HG03558 (cell line): ENCODE results near the gene TMEM151B.

Experiments
- ATAC-seq: cut with Tn5 transposase; IDR thresholded peaks from one replicate; pipeline ENCODE4 v1.9.1; 2021; ENCODE audit warnings: moderate number of reproducible peaks; ENCODE audit not compliant: unreplicated experiment; ENCODE audit errors: extremely low read depth

Gene TMEM151B

DNA sequence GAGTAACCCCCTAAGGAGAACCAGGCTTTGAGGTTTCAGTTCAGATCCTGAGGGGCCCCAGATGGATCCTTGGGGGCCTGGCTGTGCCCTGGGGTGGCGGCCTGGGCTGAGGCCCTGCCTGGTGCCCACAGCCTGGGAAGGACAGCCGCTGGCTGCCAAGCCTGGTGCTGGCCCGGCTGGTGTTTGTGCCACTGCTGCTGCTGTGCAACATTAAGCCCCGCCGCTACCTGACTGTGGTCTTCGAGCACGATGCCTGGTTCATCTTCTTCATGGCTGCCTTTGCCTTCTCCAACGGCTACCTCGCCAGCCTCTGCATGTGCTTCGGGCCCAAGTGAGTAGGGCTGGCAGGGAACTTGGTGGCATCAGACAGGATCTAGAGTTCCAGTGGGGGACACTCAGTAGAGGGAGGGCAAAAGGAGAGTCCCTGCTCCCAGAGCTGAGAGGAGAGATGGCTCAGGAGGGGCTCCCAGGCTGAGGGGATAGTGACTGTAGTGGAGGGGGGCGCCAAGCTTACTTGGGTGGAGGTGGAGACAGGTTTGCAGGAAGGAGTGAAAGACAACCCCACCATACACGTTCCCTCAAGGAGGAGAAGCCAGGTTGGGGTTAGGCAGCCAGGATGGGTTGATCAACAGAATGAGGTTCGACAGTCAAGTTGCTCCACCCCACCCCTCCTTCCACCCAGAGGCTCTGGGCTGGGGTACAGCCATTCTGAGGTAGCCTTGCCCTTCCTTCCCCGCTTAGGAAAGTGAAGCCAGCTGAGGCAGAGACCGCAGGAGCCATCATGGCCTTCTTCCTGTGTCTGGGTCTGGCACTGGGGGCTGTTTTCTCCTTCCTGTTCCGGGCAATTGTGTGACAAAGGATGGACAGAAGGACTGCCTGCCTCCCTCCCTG lies 37.3 kb upstream of the TMEM151B start:
- ATAC-seq = no peak

DNA sequence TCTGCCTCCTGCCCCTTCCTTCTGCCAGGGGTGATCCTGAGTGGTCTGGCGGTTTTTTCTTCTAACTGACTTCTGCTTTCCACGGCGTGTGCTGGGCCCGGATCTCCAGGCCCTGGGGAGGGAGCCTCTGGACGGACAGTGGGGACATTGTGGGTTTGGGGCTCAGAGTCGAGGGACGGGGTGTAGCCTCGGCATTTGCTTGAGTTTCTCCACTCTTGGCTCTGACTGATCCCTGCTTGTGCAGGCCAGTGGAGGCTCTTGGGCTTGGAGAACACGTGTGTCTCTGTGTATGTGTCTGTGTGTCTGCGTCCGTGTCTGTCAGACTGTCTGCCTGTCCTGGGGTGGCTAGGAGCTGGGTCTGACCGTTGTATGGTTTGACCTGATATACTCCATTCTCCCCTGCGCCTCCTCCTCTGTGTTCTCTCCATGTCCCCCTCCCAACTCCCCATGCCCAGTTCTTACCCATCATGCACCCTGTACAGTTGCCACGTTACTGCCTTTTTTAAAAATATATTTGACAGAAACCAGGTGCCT lies 36.6 kb upstream of the TMEM151B start:
- ATAC-seq = no peak

DNA sequence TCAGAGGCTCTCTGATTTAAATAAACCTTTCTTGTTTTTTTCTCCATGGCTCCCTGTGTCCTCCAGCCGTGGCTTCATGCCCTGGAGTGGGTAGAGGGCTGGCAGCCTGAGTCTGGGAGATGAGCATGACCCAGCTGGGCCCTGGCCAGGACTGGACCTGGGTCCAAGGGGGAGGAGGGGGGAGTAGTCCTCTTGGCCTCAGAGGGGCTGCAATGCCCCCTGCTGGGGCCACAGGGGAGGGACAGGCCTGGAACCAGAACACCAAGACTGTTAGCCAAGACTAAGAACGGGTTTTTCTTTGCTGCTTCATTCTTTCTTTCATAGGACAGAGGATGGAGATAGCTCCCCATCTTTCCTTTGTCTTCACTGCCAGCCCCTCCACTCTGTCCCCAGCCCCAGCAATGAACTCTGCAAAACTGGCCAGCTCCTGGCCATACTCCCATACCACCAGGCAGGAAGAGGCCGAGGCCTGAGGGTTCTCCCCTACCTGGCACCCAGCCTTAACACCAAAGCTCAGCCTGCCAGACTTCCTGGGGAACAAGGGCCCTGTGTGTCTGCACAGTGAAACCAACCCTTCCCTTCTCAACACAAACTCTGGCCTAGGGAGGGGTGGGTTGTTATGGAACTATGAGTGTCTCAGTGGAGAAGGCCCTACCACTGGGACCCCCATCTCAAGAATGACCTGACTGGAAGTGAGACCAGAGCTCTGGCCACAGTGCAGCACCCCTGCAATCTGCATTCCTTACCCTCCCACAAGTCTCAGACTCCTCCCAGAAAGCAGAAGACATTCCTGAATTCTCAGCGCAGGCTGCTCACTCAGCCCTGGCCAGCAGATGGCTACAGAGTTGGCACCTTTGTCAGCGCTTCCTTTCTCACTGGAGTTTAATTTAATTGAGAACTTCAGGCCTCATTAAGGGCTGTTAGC lies 35.9 kb upstream of the TMEM151B start:
- ATAC-seq = no peak

DNA sequence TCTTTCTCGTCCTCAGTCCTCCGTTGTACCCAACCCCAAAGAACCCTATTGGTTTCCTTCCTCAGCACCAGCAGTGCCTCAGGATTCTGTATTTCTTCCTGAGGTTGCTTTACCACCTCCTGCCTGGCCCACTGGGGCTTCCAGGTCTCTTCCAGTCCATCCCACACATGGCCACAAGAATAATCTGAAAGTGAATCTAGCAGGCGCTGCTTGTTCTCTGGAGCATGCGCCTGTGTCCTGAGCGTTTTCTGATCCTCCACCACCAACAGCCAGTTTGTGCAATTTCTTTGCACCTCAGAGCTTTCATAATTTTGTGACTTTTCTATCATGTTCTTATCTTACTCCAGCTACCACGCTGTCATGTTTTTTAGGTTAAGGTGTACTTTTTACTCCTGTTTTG lies 35.0 kb upstream of the TMEM151B start:
- no peak for ATAC-seq

DNA sequence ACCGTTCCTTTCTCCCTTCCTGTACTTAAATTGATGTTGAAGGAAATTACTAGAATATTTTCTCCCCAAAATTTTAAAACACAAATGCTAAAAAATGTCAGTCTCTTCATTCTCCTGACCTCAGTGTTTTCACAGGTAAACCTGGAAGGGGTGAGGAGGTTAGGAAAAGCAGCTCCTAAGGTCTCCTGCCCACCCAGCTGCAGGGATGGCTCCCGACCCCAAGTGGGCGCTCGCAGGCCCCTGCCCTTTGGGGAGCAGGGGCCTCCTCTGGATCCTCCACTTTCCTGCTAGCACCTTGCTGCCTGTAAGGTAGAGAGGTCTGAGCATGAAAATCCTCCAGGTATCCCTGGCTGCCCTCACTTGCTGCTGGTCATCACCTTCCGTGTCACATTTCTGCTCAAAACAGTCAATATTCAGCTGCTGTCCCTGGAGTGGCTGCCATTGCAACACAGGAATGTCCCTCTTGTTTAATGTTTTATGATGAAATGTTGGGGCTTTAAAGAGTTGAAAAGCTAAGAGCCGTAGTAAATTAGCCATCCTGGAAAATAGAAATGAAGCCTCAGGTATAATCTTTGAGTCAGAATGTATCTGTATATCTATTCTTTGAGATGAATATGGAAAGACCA lies 34.2 kb upstream of the TMEM151B start:
- ATAC-seq = no peak

DNA sequence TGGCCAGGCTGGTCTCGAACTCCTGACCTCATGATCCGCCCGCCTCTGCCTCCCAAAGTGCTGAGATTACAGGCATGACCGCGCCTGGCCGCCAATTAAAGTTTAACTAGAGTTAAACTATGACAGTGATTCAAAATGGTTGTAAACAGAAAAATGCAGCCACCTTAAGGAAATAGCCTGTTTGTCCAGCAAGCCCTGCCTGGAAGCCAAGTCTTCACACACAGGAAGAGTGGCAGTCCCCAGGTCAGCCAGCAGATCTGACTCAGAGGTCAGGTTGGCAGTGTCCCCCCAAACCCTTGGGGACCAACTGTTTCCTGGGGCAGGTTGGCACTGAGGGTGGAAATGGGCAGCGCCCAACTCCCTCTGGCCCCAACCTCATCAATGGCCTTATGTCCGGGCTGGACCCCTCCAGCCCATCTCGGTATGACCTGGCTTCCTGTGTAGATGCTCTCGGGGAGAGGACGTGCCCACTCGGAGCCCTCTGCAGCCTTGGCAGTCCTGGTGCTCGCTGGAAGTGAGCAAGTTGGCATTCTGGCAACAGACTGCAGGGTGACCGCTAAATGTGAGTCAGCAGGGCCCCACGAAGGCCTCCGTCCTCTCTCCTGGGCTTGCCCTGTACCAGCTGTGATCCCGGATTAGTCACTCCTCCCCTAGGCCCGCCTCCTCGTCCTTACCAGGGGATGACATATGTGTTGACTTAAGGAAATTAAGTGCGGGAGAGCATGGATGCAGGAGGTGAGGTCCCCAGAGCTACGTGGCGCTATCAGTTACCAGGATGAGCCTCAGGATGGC lies 33.0 kb upstream of the TMEM151B start:
- no peak for ATAC-seq

DNA sequence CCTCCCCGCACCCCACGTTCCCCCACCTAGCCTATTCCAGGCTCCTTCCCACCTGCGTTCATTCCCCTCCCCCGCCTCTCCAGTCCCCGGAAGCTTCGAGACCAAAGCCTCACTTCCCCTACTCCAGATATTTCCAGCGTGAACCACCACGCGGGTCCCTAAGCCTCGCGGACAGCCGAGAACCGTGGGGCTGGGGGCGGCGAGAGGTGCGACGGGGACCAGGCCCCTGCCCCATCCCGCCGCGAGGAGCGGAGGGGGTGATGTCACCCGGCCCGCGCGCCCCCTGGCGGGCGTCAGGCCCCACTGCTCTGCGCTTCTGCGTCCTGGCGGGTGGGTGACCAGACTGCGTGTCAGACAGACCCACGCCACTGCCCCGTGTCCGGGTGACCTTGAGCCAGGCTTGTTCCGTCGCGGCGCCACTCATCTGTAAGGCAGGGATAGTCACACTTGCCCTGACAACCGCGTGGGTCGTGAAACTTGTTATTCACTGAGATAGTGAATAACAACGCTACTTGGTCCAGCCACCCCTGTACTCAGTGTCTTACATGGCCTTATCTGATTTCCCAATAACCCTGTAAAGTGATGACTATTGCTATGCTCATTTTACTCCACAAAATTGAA lies 32.3 kb upstream of the TMEM151B start:
- no peak for ATAC-seq

DNA sequence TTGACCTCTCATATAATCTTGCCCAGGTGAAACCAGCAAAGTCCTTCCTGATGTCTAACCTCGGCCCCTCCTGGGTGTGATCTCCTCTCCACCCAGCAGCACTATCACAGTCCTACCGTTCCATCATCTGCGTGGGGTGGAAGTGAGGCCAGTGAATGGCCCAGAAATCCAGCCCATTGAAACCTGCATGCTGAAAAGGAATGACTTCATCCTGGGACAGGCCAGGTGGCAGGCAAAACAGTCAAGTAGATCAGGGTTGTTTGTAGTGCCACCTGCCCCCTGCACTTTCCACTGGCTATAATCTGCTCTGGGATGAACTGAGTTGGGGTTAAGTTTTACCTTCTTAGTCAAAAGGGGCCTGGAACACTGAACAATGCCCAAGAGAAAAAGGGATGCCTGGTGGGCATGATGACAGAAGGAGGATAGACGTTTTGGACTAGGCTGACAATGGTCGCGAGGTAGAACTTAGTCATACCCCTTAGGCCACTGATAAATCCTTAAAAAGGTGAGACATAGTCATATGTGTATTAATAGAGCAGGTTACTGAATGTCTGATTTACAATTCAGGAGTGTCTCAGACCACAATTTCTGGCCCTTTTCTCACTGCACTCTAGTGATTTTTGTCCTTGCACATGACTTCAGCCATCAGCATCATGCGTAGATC lies 31.4 kb upstream of the TMEM151B start:
- ATAC-seq = no peak

DNA sequence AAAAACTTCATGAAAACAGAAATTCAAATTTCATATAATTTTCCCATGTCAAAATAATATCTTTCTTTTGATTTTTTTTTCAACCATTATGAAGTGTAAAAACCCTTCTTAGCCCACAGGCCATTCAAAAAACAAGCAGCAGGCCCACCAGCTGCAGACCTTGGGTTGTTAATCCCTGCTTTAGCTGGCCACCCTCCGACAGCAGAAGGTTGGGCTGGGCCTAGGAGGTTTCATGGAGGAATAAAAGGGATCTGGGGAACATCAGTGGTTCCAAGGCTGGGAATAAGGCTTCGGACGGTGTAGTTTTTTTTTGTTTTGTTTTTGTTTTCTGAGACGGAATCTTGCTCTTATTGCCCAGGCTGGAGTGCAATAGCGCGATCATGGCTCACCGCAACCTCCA lies 26.9 kb upstream of the TMEM151B start:
- no peak for ATAC-seq

DNA sequence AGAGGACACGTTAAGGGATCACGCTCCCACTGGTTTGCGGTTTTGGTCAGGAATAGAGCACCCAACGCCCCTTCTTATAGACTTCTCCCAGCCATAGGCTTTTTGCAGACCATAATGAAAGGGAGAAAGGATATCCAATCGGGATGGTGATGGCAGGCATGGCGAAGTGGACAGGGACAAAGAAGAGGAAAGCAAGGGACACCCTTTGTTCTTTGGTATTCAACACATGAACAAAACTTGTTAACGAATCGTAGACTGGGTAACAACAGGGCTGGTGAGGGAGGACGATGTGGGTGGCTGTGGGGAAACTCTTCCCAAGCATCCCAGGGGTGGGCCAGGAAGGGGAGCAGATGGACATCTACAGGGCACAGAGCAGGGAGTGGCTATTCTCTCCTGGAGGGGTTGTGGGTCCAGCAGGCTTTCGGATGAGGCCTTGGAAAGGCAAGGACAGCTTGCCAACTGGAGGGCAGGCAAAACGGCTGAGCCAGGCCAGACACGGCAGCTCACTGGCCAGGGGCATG lies 24.8 kb upstream of the TMEM151B start:
- no peak for ATAC-seq

DNA sequence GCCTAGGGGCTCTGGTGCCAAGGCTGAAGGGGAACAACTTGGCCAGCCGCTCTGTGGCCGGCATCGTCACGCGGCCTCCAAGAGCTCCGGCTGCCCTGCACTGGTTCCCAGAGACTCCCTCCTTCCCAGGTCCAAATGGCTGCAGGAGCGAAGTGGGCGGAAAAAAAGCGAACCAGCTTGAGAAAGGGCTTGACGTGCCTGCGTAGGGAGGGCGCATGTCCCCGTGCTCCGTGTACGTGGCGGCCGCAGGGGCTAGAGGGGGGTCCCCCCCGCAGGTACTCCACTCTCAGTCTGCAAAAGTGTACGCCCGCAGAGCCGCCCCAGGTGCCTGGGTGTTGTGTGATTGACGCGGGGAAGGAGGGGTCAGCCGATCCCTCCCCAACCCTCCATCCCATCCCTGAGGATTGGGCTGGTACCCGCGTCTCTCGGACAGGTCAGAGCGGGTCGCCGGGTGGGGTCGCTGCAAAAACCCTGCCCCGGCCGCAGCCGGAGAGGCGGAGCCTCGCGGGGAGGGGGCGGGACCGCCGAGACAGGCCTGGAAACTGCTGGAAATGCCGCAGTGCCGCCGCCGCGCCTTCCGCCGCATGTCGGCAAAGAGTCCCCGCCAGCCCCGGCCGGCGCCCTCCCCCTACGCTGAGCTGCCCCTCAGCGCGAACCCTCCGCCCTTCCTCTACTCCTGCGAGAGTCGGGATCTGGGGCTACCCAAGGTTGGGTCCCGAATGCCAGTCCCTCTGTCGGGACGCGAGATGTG lies 24.2 kb upstream of the TMEM151B start:
- peak; percentile 29 for ATAC-seq

DNA sequence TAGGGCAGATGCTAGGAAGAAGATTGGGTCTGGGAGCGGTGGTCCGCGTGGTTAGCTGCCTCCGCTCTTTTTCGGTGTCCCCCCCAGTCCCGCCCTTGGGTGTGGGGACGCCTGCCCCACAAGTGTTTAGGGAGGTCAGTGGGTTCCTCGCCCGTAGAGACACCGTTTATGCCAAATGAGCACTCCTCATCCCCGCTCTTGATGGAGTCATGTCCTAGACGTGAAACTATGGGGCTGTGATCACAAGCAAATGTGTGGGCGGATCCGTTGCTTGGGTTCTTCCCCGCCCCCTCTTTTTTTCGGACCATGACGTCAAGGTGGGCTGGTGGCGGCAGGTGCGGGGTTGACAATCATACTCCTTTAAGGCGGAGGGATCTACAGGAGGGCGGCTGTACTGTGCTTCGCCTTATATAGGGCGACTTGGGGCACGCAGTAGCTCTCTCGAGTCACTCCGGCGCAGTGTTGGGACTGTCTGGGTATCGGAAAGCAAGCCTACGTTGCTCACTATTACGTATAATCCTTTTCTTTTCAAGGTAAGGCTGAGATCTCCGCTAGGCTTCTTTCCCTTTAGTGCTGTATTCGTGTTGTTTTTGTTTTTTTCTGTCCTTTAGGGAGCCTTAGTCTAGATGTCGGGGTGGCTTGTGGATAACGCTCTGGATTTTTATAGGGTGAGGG lies 23.4 kb upstream of the TMEM151B start, which contains the start of gene HSP90AB1:
TSS of gene HSP90AB1 (plus strand) at position 439 of the 675 bp plus-strand sequence. CDS start 1,529 bp downstream, outside the sequence.
- ATAC-seq = peak; percentile 29

DNA sequence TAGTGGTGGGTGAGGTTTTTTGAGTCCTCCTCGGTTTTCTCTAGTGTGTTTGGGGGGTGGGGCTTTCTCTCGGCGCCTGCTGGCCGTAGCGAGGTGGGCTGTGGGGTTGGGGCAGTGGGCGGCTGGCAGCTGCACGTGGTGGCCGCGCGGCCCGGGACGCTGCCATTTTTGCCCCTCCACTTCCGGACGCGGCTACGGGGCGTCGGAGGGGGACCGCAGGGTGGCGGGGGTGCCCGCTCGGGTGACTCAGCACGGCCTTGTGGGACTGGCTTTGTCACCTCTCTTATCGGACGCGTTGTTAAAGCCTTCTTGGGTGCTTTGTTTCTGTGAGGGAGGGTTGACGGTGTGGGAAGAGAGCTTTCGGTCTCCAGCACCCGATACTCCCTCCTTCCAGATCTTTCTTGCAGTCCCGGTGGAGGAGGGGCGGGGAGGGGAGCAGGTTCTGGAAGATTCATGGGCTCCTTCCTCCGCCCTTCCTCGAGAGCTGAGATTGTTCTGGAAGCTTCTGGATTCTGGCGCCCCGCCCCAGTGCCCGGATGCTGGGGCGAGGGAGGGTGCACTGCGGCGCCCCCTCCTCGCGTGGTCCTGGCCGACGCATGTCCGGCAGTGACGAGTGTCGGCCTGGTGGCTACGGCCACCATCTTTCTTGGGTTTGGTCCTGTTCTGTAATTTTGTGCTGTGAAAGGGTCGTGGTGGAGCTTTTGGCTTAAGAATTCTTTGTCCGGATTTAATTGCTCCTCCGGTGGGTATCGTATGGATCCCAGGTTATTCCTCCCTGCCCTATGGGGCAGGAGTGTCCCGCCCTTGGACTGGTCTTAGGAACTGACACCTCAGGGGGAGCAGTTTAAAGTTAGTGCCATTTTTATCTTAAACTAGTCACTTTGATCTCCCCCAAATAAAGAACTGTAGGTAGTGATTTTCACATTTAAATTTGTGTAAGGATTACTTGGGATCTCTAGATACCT lies 22.6 kb upstream of the TMEM151B start:
- no peak for ATAC-seq

DNA sequence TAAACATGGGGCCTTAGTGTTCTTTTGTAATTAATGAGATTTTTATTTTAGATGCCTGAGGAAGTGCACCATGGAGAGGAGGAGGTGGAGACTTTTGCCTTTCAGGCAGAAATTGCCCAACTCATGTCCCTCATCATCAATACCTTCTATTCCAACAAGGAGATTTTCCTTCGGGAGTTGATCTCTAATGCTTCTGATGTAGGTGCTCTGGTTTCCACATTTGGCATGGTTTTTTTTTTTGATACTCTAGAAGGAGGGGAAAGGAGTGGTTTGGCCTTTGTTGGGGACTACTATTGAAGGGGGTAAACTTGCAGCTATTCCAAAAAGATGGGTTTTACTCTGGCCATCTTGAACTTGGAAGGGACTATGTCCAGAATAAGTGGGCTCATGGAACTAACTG lies 21.7 kb upstream of the TMEM151B start:
- ATAC-seq = no peak

DNA sequence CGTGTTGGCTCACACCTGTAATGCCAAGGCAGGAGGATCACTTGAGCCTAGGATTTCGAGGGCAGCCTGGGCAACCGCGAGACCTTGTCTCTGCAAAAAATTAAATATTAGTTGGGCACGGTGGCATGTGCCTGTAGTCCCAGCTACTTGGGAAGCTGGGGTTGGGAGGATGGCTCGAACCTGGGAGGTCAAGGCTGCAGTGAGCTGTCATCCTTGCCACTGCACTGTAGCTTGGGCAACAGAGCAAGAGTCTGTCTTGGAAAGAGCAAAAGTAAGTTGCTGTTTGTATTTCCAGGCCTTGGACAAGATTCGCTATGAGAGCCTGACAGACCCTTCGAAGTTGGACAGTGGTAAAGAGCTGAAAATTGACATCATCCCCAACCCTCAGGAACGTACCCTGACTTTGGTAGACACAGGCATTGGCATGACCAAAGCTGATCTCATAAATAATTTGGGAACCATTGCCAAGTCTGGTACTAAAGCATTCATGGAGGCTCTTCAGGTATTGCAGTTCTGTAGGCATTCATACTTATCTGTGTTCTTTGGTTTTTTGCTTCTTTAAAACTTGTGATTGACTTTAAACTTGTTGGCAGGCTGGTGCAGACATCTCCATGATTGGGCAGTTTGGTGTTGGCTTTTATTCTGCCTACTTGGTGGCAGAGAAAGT lies 21.0 kb upstream of the TMEM151B start:
- no peak for ATAC-seq
